Measurements from ENCODE around the gene ZNF607.
A peak's percentile ranks its signal among the peaks of the same experiment; 100 is the strongest.
"Not testable (repeated sequence)": the region's sequence is repeated elsewhere in the genome, so short reads cannot be mapped to it uniquely, and the experiment has no call there.

Gene ZNF607
- total RNA-seq, result 13.1 to 18.1 (median 16.0) reads per million in 4 experiments

DNA sequence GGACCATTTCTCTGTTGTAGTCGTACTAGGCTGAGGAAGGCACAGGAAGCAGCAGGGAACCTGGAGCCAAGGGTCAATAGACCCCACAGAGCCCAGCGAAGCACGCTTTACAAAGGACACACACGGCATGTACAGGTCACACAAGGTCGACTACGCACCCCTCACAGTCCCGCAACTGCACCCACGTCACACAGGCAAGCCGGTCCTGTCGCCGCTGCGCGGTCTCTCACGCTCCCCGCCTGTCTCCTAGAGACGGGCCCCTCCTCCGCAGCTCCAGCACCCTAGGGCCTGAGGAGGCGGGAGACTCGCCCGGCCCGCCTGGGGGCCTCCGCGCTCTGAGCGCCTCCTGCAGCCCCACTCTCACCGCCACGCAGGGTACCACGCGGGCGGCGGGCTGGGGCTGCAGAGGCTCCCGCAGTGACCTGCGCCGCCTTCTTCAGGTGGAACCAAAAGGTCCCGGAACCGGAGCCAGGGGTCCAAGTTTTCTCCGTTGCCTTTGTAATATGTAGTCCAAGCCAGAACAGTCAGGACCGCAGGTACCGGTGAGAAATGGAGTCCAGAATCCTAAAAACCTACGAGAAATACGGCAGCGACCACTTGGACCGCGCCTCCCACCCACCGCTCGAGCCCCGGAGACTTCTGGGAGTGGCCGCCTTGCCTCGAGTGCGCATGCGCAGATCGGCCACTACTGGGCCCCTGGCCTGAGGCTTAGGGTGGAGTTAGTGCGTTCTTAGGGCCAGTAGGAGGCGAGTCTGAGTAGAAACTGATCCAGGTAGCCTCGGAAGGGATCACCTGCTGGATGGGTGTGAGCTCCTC is at the start of gene ZNF607:
Gene ZNF607, minus strand, starts transcription at position 651 of the 816 bp plus-strand sequence. CDS start 8,143 bp downstream, outside the sequence.
- DNase-seq, result peak; percentile 68

DNA sequence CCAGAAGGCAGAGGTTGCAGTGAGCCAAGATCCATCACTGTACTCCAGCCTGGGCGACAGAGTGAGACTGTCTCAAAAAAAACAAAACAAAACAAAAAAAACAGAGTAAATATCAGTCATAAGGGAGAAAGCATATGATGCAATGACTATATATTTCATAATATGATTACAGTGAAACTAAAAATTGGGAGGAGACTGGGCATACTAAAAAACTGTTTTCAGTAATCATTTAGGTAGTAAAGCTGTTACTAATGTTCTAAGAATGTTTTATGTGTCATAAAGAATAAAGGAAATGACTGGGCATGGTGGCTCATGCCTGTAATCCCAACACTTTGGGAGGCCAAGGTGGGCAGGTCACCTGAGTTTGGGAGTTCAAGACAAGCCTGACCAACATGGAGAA is 43.9 kb upstream of the ZNF607 start:
- no peak for DNase-seq

DNA sequence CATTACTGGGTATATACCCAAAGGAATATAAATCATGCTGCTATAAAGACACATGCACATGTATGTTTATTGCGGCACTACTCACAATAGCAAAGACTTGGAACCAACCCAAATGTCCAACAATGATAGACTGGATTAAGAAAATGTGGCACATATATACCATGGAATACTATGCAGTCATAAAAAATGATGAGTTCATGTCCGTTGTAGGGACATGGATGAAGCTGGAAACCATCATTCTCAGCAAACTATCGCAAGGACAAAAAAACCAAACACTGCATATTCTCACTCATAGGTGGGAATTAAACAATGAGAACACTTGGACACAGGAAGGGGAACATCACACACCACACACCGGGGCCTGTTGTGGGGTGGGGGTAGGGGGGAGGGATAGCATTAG is 38.1 kb upstream of the ZNF607 start:
- DNase-seq, result not testable (repeated sequence)

DNA sequence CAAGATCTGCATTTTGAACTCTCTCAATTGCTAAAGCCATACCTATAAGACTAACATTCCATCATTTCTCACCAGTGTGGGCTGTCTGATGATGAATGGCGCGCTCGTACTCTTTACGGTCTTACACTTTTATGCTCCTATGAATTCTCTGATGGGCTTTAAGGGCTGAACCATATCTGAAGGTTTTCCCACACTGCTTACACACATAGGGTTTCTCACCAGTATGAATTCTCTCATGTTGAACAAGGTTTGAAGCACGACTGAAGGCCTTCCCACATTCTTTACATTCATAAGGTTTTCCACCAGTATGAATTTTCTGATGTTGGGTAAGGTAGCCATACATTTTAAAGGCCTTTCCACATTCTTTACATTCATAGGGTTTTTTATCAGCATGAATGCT is 18.8 kb upstream of the ZNF607 start:
- no peak for DNase-seq

DNA sequence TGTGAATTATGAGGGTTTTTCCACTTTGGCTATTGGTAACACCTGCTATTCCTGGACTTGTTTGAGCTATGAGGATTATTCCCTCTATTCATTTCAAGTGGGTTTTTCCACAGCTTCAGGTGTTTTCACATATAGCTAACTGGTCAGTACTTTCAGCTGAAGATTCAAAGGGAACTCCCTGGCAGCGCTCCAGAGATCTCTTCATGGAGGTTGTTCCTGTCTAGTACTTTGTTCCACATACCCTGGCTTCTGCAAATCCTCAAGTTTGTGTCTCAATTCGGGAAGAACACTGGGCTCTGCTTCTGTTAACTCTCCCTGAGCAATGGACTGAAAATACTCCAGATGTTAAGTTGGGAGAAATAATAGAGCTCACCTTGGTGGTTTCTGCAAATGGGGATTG is 5.6 kb upstream of the ZNF607 start:
- DNase-seq, result no peak

DNA sequence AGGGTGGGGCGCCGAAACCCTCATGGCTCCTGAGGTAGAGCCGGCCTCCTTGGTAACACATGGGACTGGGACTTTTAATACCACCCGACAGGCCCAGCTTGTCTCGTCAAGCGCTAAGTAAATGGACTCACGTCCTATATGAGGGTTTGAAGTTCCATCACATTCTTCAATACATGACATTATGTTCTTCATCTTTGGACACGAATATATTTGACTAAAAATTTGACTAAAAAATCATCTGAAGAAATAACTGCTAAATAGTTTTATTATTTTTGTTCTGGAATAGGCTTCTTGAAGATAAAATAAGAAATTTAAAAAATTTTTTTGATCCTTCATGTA is 335 bp upstream of the ZNF607 start:
- DNase-seq, result no peak

DNA sequence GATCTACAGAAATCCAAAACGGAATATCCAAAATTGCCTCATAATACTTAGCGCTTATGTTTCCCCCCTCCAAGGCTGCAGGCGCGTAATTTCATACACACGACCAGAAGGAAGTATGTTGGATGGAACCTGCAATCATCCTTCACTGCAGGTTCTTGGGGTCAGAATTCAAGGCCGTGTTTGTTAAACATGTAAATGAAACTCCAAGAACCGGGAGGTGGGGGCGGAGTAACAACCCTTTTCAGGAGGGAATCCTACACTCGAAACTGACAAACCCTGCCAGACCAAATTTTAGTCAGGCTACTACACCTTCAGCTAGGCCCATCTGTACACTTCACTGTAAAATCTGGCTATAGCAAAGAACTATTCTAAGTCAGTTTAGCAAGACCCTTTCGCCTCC is 1.3 kb downstream of the ZNF607 start:
- DNase-seq, result no peak

DNA sequence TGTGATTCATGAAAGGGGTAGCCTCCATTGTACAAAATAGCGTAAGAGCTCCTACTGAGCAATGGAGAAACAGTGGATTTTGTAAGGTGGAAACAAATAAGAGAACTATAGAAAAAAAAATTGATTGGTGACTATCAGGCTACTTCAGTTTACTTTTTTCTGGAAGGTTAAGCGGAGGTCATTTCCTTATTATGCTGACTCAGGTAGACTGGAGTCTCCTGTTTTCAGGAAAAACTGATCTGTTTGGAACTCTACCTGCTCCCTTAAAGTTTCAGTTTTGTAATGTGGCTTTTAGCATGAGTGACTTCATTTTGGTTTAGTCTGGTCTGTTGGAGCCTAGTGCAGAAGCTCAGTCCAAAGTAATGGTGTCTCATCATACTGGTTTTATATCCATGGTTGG is 3.4 kb downstream of the ZNF607 start:
- DNase-seq, result no peak

DNA sequence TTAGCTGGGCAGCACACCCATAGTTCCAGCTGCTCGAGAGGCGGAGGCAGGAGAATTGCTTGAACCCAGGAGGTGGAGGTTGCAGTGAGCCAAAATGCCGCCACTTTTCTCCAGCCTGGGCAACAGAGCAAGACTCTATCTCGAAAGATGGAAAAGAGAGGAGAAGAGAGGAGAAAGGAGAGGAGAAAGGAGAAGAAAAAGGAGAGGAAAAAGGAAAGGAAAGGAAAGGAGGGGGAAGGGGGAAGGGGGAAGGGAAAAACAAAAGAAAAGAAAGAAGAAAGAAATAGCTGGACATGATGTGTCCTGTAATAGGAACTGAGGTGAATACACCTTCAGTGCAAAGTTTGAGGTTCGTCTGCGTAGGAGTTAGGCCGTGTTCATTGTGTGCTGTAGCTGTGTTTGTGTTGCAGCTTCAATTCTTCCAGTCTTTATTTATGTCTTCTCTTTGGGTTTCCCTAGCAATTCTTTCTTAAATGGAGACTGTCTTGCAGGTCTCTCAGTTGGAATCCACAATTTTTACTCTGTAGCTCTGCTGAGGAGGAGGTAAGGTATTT is 13.4 kb downstream of the ZNF607 start:
- DNase-seq, result no peak

DNA sequence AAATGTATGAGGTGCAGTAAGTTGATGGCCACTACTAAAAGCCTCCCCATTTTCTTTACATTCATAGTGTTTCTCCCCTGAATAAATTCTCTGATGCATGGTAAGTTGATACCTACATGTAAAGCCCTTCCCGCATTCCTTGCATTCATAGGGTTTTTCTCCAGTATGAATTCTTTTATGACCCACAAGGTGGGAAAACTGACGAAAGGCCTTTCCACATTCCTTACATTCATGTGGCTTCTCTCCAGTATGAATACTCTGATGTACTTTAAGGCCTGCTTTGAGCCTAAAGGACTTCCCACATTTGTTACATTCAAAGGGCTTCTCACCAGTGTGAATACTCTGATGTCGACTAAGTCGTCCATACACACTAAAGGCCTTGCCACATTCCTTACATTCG is 20.5 kb downstream of the ZNF607 start:
- DNase-seq, result no peak

DNA sequence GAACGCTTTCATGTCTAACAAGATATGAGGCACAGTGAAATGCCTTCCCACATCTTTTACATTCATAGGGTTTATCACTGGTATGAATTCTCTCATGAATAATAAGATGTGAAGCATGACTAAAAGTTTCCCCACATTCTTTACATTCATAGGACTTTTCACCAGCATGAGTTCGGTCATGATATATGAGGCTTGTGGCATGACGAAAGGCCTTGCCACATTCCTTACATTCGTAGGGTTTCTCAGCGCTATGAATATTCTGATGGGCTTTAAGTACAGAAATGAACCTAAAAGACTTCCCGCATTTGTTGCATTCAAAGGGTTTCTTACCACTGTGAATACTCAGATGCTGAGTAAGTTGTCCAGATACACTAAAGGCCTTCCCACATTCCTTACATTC is 21.3 kb downstream of the ZNF607 start:
- no peak for DNase-seq

DNA sequence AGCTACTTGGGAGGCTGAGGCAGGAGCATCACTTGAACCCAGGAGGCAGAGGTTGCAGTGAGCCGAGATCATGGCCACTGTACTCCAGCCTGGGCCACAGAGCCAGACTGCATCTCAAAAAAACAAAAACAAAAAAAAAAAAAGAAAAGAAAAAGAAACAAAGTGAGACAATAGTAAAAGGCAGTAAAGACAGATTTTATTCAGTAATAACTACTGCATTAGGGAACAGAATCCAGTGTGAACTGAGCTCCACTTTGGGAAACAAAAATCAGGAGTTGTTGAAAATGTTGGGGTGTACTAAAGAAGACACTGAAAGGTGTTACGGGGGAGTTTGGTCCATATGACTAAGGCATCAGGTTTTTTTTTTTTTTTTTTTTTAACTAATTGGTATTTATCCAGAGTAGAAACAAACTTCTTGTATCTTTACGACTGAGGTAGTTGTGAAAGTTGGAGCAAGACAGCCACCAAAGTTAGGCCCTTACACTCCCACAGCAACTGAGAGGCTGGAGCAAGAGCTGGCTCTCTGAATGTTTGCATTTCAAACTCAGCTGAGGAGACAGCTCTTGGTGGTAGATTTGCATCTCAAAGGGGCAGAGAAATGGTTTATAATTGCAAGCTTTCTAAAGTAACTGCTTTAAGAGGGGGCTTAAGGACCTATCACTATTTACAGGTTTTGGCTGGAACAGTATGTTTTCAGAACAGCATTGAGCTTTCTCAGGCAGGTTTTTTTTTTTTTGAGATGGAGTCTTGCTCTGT is 24.2 kb downstream of the ZNF607 start:
- no peak for DNase-seq

DNA sequence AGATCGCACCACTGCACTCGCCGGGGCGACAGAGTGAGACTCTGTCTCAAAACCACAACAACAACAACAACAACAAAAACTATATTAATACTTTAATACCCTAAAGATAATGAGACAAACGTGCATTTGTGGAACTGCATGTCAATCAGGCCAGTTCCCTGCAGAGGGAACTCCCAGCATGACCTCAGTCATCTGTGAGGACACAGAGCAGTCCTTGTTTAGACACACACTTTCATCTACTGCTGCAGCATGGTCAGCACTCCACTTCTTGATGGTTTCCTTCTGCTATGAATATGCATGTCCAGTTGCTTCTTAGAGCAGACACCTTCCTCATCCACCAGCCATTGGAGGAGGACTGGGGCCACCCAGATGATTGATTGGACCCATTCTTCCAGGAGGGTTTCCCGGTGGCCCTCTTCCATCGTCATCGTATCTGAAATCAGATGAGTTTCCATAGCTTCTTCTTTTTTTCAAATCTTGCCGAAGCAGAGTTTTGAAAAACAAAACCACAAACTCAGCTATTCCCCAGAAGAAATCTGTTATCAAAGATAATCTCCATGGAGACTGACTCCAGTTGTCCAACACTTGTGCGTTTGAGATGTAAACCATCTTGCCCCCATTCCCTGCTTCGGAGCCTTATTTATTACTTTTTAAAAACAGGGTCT is 26.5 kb downstream of the ZNF607 start:
- no peak for DNase-seq

DNA sequence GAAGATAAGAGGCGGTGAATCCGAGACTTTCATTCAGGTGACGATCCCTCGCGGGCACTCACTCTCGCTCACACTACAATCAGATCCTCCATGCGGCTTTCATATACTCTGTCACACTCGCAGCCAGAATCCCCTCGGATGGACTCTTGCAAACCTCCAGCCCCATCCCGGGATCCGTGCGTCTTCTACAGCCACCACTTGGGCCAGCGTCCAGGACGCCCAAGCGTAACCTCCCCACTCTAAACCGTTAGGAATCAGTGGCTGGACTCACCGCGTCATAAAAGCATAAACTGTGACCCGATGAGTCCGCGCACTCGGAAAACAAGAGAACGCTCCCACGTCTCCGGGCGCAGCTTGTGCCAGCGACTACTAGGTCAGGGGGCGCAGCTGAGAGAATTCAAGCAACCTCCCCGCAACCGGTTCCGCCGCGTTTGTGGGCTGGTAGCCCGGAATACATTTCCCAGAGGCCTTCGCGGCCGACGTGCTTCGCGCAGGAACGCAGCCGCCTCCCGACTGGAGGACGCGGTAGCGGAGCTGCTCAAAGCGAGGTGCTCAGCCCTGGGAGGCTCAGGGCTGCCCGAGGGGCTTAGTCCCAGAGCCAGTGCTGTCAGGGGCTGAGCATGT is 27.6 kb downstream of the ZNF607 start:
- peak; percentile 56 for DNase-seq

DNA sequence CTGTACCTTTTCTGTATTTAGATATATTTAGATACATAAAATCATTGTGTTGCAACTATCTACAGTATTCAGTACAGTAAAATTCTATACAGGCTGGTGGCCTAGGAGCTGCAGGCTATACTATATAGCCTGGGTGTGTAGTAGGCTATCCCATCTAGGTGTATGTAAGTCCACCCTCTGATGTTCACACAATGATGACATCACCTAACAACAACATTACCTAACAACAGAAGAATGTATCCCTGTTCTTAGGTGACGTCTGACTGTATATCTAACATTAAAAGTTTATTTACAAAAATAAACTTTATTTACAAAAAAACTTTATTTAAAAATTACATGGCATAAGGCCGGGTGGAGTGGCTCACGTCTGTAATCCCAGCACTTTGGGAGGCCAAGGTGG is 36.0 kb downstream of the ZNF607 start:
- DNase-seq, result no peak

DNA sequence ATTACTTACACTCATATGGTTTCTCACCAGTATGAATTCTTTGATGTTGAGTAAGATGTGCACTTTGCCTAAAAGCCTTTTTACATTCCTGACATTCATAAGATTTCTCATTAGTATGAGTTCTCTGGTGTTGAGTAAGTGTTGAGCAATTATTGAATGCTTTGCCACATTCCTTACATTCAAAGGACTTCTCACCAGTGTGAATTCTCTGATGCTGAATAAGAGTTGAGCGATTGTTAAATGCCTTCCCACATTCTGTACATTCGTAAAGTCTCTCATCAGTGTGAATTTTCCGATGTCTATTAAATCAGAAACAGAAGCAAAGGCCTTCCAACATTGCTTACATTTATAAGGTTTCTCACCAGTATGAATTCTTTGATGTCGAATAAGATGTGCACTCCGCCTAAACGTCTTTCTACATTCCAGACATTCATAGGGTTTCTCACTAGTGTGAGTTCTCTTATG is 50.1 kb downstream of the ZNF607 start:
- no peak for DNase-seq

DNA sequence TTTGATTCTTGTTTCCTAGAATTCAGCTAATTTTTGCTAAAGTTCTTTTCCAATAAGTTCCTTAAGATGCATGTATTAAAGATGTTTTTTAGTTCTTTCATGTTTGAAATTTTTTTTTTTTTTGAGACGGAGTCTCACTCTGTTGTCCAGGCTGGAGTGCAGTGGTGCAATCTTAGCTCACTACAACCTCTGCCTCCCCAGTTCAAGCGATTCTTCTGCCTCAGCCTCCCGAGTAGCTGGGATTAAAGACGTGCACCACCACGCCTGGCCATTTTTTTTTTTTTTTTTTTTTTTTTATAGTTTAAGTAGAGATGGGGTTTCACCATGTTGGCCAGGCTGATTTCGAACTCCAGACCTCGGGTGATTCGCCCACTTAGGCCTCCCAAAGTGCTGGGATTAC is 62.4 kb downstream of the ZNF607 start:
- DNase-seq, result not testable (repeated sequence)

DNA sequence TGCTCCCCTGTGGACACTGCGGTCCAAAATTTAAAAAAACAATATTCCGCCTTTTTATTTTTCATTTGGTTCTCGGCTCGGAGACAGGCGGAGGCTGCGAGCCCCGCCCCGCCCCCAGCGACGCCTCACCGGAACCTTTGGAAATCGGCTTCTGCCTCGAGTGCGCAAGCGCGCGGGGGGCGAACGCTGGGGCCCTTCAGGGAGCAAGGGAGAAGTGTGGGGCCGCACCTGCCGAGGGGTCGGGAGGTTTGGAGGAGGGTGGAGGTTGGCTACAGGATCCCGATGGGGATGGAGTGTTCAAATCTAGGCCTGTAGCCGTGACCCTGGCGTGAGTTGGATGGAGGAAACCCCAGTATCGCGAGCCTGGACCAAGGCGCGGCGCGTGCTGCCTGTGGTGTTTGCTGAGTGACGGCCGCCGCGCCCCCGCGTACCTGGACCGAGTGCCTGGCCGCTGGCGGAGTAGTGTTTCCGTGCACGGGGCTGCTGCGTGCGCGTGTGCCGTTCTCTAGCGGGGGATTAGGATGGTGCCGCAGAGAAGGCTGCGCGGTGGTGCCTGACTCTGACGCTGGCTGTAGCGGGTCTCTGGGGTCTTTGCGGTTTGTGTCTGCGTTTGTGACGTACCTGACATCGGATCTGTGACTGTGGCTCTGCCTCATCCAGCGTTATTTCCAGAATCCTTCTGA is 63.7 kb downstream of the ZNF607 start:
- DNase-seq, result peak; percentile 77

DNA sequence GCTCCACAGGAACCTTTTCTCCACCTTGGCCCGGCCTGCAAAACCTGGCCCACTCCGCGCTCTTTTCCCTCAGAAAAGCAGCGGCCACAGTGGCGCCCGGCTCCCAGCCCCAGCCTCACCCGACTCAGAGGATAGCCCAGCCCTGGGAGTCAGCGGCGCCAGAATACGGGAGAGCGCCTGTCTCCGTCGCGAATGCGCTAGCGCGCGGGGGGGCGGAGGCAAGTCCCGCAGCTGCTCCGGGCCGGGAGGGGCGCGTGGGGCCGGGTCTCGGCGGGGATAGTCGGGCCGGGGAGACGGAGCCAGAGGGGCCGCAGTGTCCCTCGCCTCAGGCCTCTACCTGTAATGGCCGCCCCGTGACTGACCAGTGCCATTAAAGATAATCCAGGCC is 64.3 kb downstream of the ZNF607 start, which contains the start of gene ZFP30:
Gene ZFP30, minus strand, starts transcription at position 165 of the 388 bp plus-strand sequence. CDS start 7,643 bp downstream, outside the sequence.
- DNase-seq, result peak; percentile 62

DNA sequence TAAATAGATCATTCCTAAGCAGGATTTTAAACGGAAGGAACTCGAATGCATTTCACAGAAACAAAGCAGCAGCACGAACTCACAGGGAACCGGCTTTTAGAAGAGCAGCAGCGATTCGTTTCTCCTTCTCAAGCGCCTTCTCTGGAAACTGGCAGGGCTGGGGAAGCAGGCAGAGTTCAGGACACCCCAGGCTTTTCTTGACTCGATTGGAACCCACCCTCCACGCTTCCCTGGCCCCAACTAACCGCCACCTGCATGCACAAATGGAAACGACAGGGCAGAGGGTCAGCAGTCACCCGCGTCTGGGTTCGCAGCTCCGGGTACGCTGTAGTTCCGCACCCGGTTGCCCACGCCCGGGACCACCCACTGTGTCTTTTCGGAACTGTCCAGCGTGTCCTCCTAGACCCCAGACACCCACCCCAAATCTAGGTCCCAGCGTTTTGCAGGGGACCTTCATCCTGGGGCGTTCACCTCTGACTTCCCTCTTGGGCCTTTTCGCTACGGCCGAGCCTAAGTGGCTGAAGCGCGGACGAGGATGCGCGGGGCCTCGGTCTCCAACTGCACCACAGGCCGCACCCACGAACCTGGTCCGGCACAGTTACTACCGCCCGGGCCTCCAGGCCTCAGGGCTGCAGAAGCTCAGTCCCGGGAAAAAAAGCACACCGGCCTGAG is 64.8 kb downstream of the ZNF607 start:
- no peak for DNase-seq

DNA sequence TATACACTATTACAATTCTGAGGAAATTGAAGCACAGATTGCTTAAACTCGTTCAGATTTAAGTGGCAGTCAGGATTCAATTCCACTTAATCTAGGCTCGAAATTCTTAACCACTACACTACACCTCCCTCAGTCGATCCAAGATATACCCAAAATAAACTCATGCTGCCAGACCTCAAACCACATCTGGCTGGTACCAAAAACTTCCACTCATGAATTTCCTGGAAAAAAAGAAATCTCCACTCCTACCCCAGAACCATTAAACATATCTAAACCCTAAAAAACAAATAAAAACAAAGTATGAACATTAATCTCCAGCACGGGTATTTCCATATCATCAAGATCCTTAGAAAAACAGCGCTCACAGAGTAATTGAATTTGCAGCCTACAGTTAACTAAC is 65.4 kb downstream of the ZNF607 start:
- DNase-seq, result no peak

Measured in effector CD8-positive, alpha-beta T cell (primary cell).